H1 (cell line): ENCODE results near the gene TUBA4B. TPM values are rescaled to one million over a fixed set of nuclear protein-coding genes. Genes with fewer than 3 reads are reported as not detected.

ENCODE experiments used
- CTCF ChIA-PET: fragments of 300-600 bp; sonication (Branson Sonifier 250); formaldehyde crosslinking; loops from one replicate; lab custom pipeline; 2021; ENCODE audit not compliant: partially characterized antibody; lab: Charles Lee
- POLR2A ChIA-PET: fragments of 300-600 bp; sonication (Branson Sonifier 250); formaldehyde crosslinking; loops from one replicate; lab custom pipeline; 2021; ENCODE audit warnings: inconsistent platforms; ENCODE audit not compliant: partially characterized antibody; lab: Charles Lee
- DNase-seq, 2 experiments: peaks; one replicate each; pipeline versions ENCODE4 v3.0.0 to v3.0.0-alpha.2; 2010 to 2022; ENCODE audit warnings: low spot score in 2 of 2, low read depth in 1 of 2, mixed read lengths in 1 of 2
- FAIRE-seq: peaks from 2 replicates; lab custom pipeline; 2011; peaks lifted over from hg19 to GRCh38; lab: Jason Lieb, UNC
- H2AFZ ChIP-seq: 2 replicates; pipeline ENCODE4 v1.8.1; 2012; ENCODE audit warnings: low read length, inconsistent platforms
- H2AK5ac ChIP-seq: 2 replicates; pipeline ENCODE4 v1.6.1; 2013; ENCODE audit warnings: low read depth, low read length
- H2BK120ac ChIP-seq: replicated peaks from 2 replicates; pipeline ENCODE3; 2013; ENCODE audit warnings: low read depth, low read length, inconsistent platforms
- H2BK12ac ChIP-seq: 2 replicates; pipeline ENCODE4 v1.6.1; 2013; ENCODE audit warnings: low read depth, low read length
- H2BK15ac ChIP-seq: 2 replicates; pipeline ENCODE4 v1.6.1; 2013; ENCODE audit warnings: low read length
- H2BK20ac ChIP-seq: 2 replicates; pipeline ENCODE4 v1.6.1; 2013; ENCODE audit warnings: low read length
- H2BK5ac ChIP-seq: 2 replicates; pipeline ENCODE4 v1.6.1; 2013; ENCODE audit warnings: low read depth, low read length
- H3K14ac ChIP-seq: 2 replicates; pipeline ENCODE4 v1.6.1; 2013; ENCODE audit warnings: inconsistent platforms; ENCODE audit not compliant: insufficient read length
- H3K18ac ChIP-seq: 2 replicates; pipeline ENCODE4 v1.6.1; 2013; ENCODE audit warnings: low read length; ENCODE audit errors: extremely low read depth
- H3K23ac ChIP-seq: 2 replicates; pipeline ENCODE4 v1.6.1; 2013; ENCODE audit warnings: inconsistent platforms; ENCODE audit not compliant: insufficient read length
- H3K23me2 ChIP-seq: 2 replicates; pipeline ENCODE4 v1.6.1; 2013; ENCODE audit warnings: low read depth, low read length
- H3K27ac ChIP-seq: 2 replicates; pipeline ENCODE4 v1.6.1; 2011; ENCODE audit warnings: low read depth, low read length, inconsistent platforms
- H3K27me3 ChIP-seq, 4 experiments: replicated peaks in 1 of 4; 1 replicate in 1 of 4; 2 replicates in 3 of 4; pipeline versions ENCODE4 v1.6.1 to v1.8.1; 2011 to 2013; ENCODE audit warnings: low read length in 3 of 4, mild to moderate bottlenecking in 3 of 4, inconsistent platforms in 2 of 4, mixed read lengths in 2 of 4, moderate library complexity in 1 of 4; ENCODE audit not compliant: control insufficient read depth in 3 of 4, insufficient read depth in 3 of 4; ENCODE audit errors: extremely low read depth in 1 of 4
- H3K36me3 ChIP-seq, 4 experiments: 2 replicates each; pipeline versions ENCODE4 v1.6.1 to v1.8.1; 2011 to 2013; ENCODE audit warnings: mild to moderate bottlenecking in 4 of 4, low read length in 3 of 4, moderate library complexity in 2 of 4, control low read depth in 1 of 4, inconsistent platforms in 1 of 4; ENCODE audit not compliant: insufficient read depth in 4 of 4, control insufficient read depth in 2 of 4
- H3K4ac ChIP-seq: replicated peaks from 2 replicates; pipeline ENCODE3; 2013; ENCODE audit warnings: low read length, low read depth, mixed read lengths, inconsistent platforms; ENCODE audit not compliant: insufficient read length
- H3K4me1 ChIP-seq, 4 experiments: replicated peaks in 1 of 4; 1 replicate in 1 of 4; 2 replicates in 3 of 4; pipeline versions ENCODE4 v1.6.1 to v1.8.1; 2011 to 2013; ENCODE audit warnings: low read length in 3 of 4, inconsistent platforms in 2 of 4, mixed read lengths in 1 of 4; ENCODE audit not compliant: insufficient read depth in 4 of 4, control insufficient read depth in 3 of 4
- H3K4me2 ChIP-seq, 2 experiments: 2 replicates each; pipeline versions ENCODE4 v1.6.1 to v1.8.1; 2011 to 2013; ENCODE audit warnings: low read depth in 2 of 2, low read length in 2 of 2, control low read depth in 1 of 2, inconsistent platforms in 1 of 2, mild to moderate bottlenecking in 1 of 2; ENCODE audit not compliant: insufficient read depth in 1 of 2
- H3K4me3 ChIP-seq, 4 experiments: fragments of 200-600, 300-600 bp in 1 of 4; sonication (generic), shearing (Covaris generic), sonication (Bioruptor Twin) in 1 of 4; 2 replicates each; pipeline versions ENCODE4 v1.5.1 to v1.8.1; 2011 to 2016; ENCODE audit warnings: low read length in 4 of 4, low read depth in 3 of 4, control low read depth in 2 of 4, inconsistent platforms in 2 of 4, mild to moderate bottlenecking in 2 of 4, mixed read lengths in 1 of 4, moderate library complexity in 1 of 4; ENCODE audit not compliant: insufficient read depth in 2 of 4; ENCODE audit errors: extremely low read depth in 1 of 4
- H3K56ac ChIP-seq: replicated peaks from 2 replicates; pipeline ENCODE3; 2013; ENCODE audit warnings: low read depth, mild to moderate bottlenecking, mixed read lengths, low read length, inconsistent platforms; ENCODE audit not compliant: insufficient read length
- H3K79me1 ChIP-seq: 2 replicates; pipeline ENCODE4 v1.6.1; 2013; ENCODE audit warnings: low read depth, low read length, control low read depth
- H3K79me2 ChIP-seq, 2 experiments: 2 replicates each; pipeline versions ENCODE4 v1.6.1 to v1.8.1; 2012 to 2013; ENCODE audit warnings: low read length in 2 of 2, mild to moderate bottlenecking in 2 of 2, inconsistent platforms in 1 of 2; ENCODE audit not compliant: insufficient read depth in 2 of 2, control insufficient read depth in 1 of 2
- H3K9ac ChIP-seq, 4 experiments: replicated peaks in 1 of 4; 1 replicate in 1 of 4; 2 replicates in 3 of 4; pipeline versions ENCODE4 v1.6.1 to v1.8.1; 2011 to 2013; ENCODE audit warnings: low read depth in 3 of 4, low read length in 3 of 4, control low read depth in 2 of 4, mild to moderate bottlenecking in 2 of 4, moderate library complexity in 2 of 4, inconsistent platforms in 1 of 4; ENCODE audit errors: extremely low read depth in 1 of 4
- H3K9me3 ChIP-seq, 2 experiments: 2 replicates each; pipeline versions ENCODE4 v1.6.1 to v1.8.1; 2012 to 2013; ENCODE audit warnings: mild to moderate bottlenecking in 2 of 2, moderate library complexity in 2 of 2, control low read depth in 1 of 2, inconsistent platforms in 1 of 2, low read depth in 1 of 2, low read length in 1 of 2, mixed read lengths in 1 of 2; ENCODE audit not compliant: insufficient read depth in 2 of 2
- H4K20me1 ChIP-seq, 2 experiments: replicated peaks in 1 of 2; 2 replicates each; pipeline versions ENCODE3 to v1.8.1; 2011 to 2013; ENCODE audit warnings: inconsistent platforms in 2 of 2, low read length in 2 of 2, mild to moderate bottlenecking in 1 of 2; ENCODE audit not compliant: insufficient read depth in 2 of 2, control insufficient read depth in 1 of 2
- H4K5ac ChIP-seq: 2 replicates; pipeline ENCODE4 v1.6.1; 2013; ENCODE audit warnings: low read length, low read depth, mixed read lengths, inconsistent platforms; ENCODE audit not compliant: insufficient read length
- H4K8ac ChIP-seq: 2 replicates; pipeline ENCODE4 v1.8.0; 2013; ENCODE audit warnings: mild to moderate bottlenecking, moderate library complexity, low read length, inconsistent platforms; ENCODE audit not compliant: insufficient read depth; ENCODE audit errors: extremely low read depth
- H4K91ac ChIP-seq: replicated peaks from 2 replicates; pipeline ENCODE3; 2013; ENCODE audit warnings: low read length, mixed read lengths, inconsistent platforms; ENCODE audit not compliant: insufficient read length
- CBX5 ChIP-seq: fragments of 300-800, 300-1000 bp; sonication (generic); IDR thresholded peaks from 2 replicates; pipeline ENCODE4 v1.7.1; 2016; ENCODE audit warnings: antibody characterized with exemption, low read length, low read depth
- CBX8 ChIP-seq: fragments of 300-800, 300-1000 bp; sonication (generic); IDR thresholded peaks from 2 replicates; pipeline ENCODE4 v1.7.1; 2016; ENCODE audit warnings: low read depth, low read length, borderline replicate concordance
- EZH2 ChIP-seq: fragments of 200-600 bp; sonication (generic); IDR thresholded peaks from 2 replicates; pipeline ENCODE4 v1.7.1; 2012; ENCODE audit warnings: low read depth, mild to moderate bottlenecking, moderate library complexity, low read length, inconsistent platforms; ENCODE audit not compliant: severe bottlenecking
- FOSL1 ChIP-seq: IDR thresholded peaks from 2 replicates; pipeline ENCODE4 v1.6.1; 2011; ENCODE audit warnings: mild to moderate bottlenecking, low read depth, low read length, moderate library complexity; ENCODE audit not compliant: insufficient read depth
- GABPA ChIP-seq: IDR thresholded peaks from 2 replicates; pipeline ENCODE4 v1.6.1; 2011; ENCODE audit warnings: mild to moderate bottlenecking, low read length, moderate library complexity, borderline replicate concordance; ENCODE audit not compliant: insufficient read depth
- GTF2F1 ChIP-seq: IDR thresholded peaks from 2 replicates; pipeline ENCODE4 v1.6.1; 2012; ENCODE audit warnings: low read depth, low read length, improper control_type of control experiment, borderline replicate concordance
- KDM5A ChIP-seq: fragments of 200-600 bp; IDR thresholded peaks from 2 replicates; pipeline ENCODE4 v1.7.1; 2012; ENCODE audit warnings: mild to moderate bottlenecking, low read length, inconsistent platforms, mixed read lengths
- NRF1 ChIP-seq: IDR thresholded peaks from 2 replicates; pipeline ENCODE4 v1.6.1; 2011; ENCODE audit warnings: mild to moderate bottlenecking, low read depth, low read length, improper control_type of control experiment
- POLR2A ChIP-seq, 2 experiments: IDR thresholded peaks; 1 replicate in 1 of 2; 2 replicates in 1 of 2; pipeline ENCODE4 v1.6.1; 2011; ENCODE audit warnings: low read depth in 2 of 2, low read length in 2 of 2, mild to moderate bottlenecking in 2 of 2; ENCODE audit errors: control extremely low read depth in 1 of 2
- RXRA ChIP-seq: IDR thresholded peaks from 2 replicates; pipeline ENCODE4 v1.6.1; 2011; ENCODE audit warnings: low read depth, mild to moderate bottlenecking, low read length, moderate library complexity; ENCODE audit not compliant: insufficient read depth
- SP4 ChIP-seq: IDR thresholded peaks from 2 replicates; pipeline ENCODE4 v1.6.1; 2012; ENCODE audit warnings: low read length, inconsistent platforms
- TBP ChIP-seq: IDR thresholded peaks from 2 replicates; pipeline ENCODE4 v1.6.1; 2011; ENCODE audit warnings: low read depth, low read length, improper control_type of control experiment
- WGBS, 2 experiments: shearing (Covaris generic) in 1 of 2; methylation state at CpG; one replicate each; pipeline versions ENCODE4 v1.1.6 to v1.1.7; 2013 to 2015; ENCODE audit warnings: low lambda C conversion rate in 2 of 2, mixed read lengths in 2 of 2, inconsistent platforms in 1 of 2, low coverage in 1 of 2, missing lambda C conversion rate in 1 of 2; ENCODE audit not compliant: insufficient replicate concordance in 2 of 2, insufficient coverage in 1 of 2, insufficient read length in 1 of 2; ENCODE audit errors: extremely low coverage in 1 of 2, missing lambda C conversion rate in 1 of 2; 5-methylcytosine and 5-hydroxymethylcytosine counted together
- polyA plus RNA-seq, 7 experiments: library from polyadenylated mRNA; depleted of rRNA in 3 of 7; stranded (reverse) in 5 of 7; unstranded in 2 of 7; fragments of >200 nt in 5 of 7; fragments of 200-250 nt in 2 of 7; gene quantifications; 1 replicate in 5 of 7; 2 replicates in 1 of 7; 4 replicates in 1 of 7; pipeline versions ENCODE4 v1.2.1 to v1.2.3, GENCODE V29; 2011 to 2013; ENCODE audit warnings: missing spikeins in 2 of 7, mixed read lengths in 2 of 7
- total RNA-seq: library from RNA; stranded (reverse); fragmentation: NEBNext Ultra II Directional; extraction: Animal tissue kit (Norgen Biotek cat#: 25700); gene quantifications from 2 replicates; pipeline ENCODE4 v1.2.1, GENCODE V29; 2021

The TUBA4B gene
- total and polyA plus RNA-seq, 2 of the 8 experiments (the other 6 are each of a cell fraction or from before 2014, with no cell fraction given): 0.08 to 0.24 TPM

DNA sequence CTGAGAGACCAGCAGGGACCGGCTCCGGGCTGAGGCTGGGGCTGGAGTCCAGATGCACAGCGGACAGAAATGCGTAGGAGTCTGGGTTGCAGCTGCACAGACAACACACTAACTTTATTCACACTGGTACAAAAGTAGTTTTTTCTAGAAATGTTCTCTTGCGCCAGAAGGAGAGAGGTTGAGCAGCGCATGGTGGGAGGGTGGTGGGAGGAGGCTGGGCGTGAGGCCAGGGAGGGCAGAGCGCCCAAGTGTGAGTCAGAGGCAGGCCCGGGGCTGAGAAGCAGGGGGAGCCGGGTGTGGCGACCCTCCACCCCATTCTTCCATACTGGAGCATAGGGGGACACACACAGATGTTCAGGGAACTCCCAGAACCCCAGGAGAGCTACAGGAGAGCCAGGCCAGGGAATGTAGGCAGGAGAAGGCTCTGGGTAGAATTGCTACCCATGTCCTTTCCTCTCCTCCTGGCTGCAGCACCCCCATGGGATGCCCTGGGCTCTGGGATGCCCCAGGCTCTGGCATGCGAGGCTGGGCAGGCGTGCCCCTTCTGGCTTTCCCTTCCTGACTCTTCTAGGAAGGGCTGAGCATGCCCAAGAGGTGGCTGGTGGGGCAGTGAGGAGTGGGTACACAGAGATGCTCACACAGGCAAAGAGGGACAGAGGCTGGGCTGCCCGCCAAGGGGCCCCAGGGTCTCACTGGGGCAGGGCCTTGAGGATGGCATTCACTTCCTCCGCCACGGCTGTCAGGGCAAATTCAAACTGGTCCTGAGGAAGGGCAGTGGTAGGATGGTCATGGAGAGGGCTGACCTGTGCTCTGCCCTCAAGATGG is 36.7 kb downstream of the TUBA4B start:
- no peak for DNase-seq
- Histone ChIP-seq H3K9me3 (0 out of 4 replicates have a peak, but pooled peaks cover 0 to 5% of the 10 kb centered on the region in 2 experiments), H3K4me2 (no peak overlapping the region), H2BK15ac (no peak overlapping the region), H2BK12ac (no peak overlapping the region), H4K91ac (no peak overlapping the region), H2AK5ac (no peak overlapping the region), H2BK20ac (no peak overlapping the region), H3K4ac (no peak overlapping the region), H3K56ac (no peak overlapping the region), H2BK120ac (no peak overlapping the region), H3K79me2 (no peaks in the 10 kb centered on the region), H4K20me1 (peaks cover 0 to 2% of the 10 kb centered on the region in 2 experiments), H3K18ac (no peak overlapping the region), H3K4me1 (peaks cover 0 to 12% (median 7%) of the 10 kb centered on the region in 4 experiments; a peak in 6 of 7 replicates), H3K14ac (no peak overlapping the region), H3K36me3 (no peaks in the 10 kb centered on the region; a peak in 1 of 8 replicates), H3K23me2 (peaks cover 4% of the 10 kb centered on the region; the same call in 1 of the 2 replicates), H3K4me3 (no peak overlapping the region), H3K27ac (no peak overlapping the region), H4K8ac (peak overlapping the region; percentile 37; the same call in 1 of the 2 replicates), H3K27me3 (peaks cover 0 to 8% (median 3%) of the 10 kb centered on the region in 4 experiments; a peak in 3 of 7 replicates), H2BK5ac (no peak overlapping the region), H3K79me1 (no peaks in the 10 kb centered on the region), H4K5ac (no peak overlapping the region), H3K9ac (no peak overlapping the region), H2AFZ (no peak overlapping the region), H3K23ac (no peak overlapping the region)
- ChIA-PET POLR2A (interaction anchor here (0.9 to 2.3 kb wide), 4 partner anchors 12 to 45 kb away, joined by 3 to 13 read pairs (median 3); partner anchors contain the start of gene TUBA4B), CTCF (interaction anchor here (0.9 to 9.0 kb wide), 9 partner anchors 8 to 251 kb away, joined by 3 to 220 read pairs (median 4); partner anchors contain the start of genes DNAJB2, GLB1L, PTPRN and STK16)
- 94% methylated on average over 16 of the region's 16 CpGs; no CpG with 5 or more reads in 1 of the 2 experiments for WGBS, 2 experiments
- FAIRE-seq: no peak
- TF ChIP-seq TBP: no peak
- no peak for TF ChIP-seq GTF2F1
- TF ChIP-seq FOSL1: no peak
- TF ChIP-seq SP4: no peak
- TF ChIP-seq POLR2A (IDR thresholded peaks at IDR 0.05; ENCODE audit: control extremely low read depth in 1 of 2, low read depth in 2 of 2, low read length in 2 of 2): no peak
- no peak for TF ChIP-seq GABPA
- TF ChIP-seq KDM5A: no peak
- TF ChIP-seq CBX5: no peak
- TF ChIP-seq RXRA: no peak
- no peak for TF ChIP-seq CBX8
- TF ChIP-seq EZH2: no peak
- TF ChIP-seq NRF1: no peak
